Effector memory CD8-positive, alpha-beta T cell (primary cell): ENCODE data around the gene SIL1.
A peak's percentile ranks its signal among the peaks of the same experiment; 100 is the strongest.
"Not testable (repeated sequence)": the region's sequence is repeated elsewhere in the genome, so short reads cannot be mapped to it uniquely, and the experiment has no call there.

ENCODE experiments used
- ATAC-seq: fragments of 150-1000 bp; cut with Tn5 transposase; replicated peaks from 2 replicates; pipeline ENCODE4 v1.10.0; 2021; ENCODE audit warnings: mild to moderate bottlenecking, moderate library complexity
- DNase-seq, 3 experiments: peaks; one replicate each; pipeline ENCODE4 v3.0.0; 2021
- H3K27ac Mint-ChIP-seq, 2 donors: one replicate each; pipeline ENCODE4 v1.8.0; 2022; ENCODE audit warnings: mild to moderate bottlenecking in 2 of 2, mixed read lengths in 2 of 2, moderate library complexity in 2 of 2
- H3K27me3 Mint-ChIP-seq, 2 donors: one replicate each; pipeline ENCODE4 v1.8.0; 2022; ENCODE audit warnings: mixed read lengths in 2 of 2
- H3K36me3 Mint-ChIP-seq: one replicate; pipeline ENCODE4 v1.8.0; 2022; ENCODE audit warnings: mild to moderate bottlenecking, moderate library complexity, mixed read lengths; ENCODE audit not compliant: insufficient read depth
- H3K4me1 Mint-ChIP-seq, 2 donors: one replicate each; pipeline ENCODE4 v1.8.0; 2022; ENCODE audit warnings: low read depth in 2 of 2, mixed read lengths in 2 of 2
- H3K4me3 Mint-ChIP-seq, 2 donors: one replicate each; pipeline ENCODE4 v1.8.0; 2022; ENCODE audit warnings: mild to moderate bottlenecking in 2 of 2, mixed read lengths in 2 of 2, moderate library complexity in 2 of 2
- H3K9me3 Mint-ChIP-seq, 2 donors: one replicate each; pipeline ENCODE4 v1.8.0; 2022; ENCODE audit warnings: mixed read lengths in 2 of 2

SIL1 gene

GRCh38 chr5:139014726-139015125, 183.4 kb downstream of the SIL1 start:
- ATAC-seq (no peak), DNase-seq (no peak)
- Mint-ChIP-seq H3K4me1 (peaks cover 3 to 5% of the 10 kb centered on the region in 2 donors), H3K4me3 (no peak overlapping the region), H3K27me3 (no peaks in the 10 kb centered on the region), H3K9me3 (no peaks in the 10 kb centered on the region), H3K36me3 (peaks cover 5% of the 10 kb centered on the region), H3K27ac (no peak overlapping the region)

DNA sequence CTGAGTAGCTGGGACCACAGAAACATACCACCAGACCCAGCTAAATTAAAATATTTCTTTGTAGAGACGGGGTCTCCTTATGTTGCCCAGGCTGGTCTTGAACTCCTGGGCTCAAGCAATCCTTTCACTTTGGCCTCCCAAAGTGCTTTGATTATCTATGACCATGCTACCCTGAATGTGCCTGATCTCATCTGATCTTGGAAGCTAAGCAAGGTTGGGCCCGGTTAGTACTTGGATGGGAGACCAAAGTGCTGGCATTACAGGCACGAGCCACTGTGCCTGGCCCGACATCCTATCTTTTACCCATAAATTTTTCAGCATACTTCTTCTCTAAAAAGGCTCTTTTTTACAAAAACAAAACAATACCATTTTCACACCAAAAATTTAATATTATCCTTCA, 186.0 kb downstream of the SIL1 start:
- no peak for ATAC-seq
- H3K4me1 Mint-ChIP-seq, result peaks cover 3 to 5% of the 10 kb centered on the region in 2 donors
- H3K36me3 Mint-ChIP-seq, result peaks cover 5% of the 10 kb centered on the region
- peak overlapping the region in 1 of 2 donors; percentile 38 for H3K27ac Mint-ChIP-seq
- no peak for DNase-seq
- H3K9me3 Mint-ChIP-seq, result no peaks in the 10 kb centered on the region
- H3K4me3 Mint-ChIP-seq, result peak overlapping the region; percentile 0 to 31
- H3K27me3 Mint-ChIP-seq, result no peaks in the 10 kb centered on the region

- DNase-seq, H3K27me3 Mint-ChIP-seq, H3K9me3 Mint-ChIP-seq, ATAC-seq, H3K4me1 Mint-ChIP-seq, H3K36me3 Mint-ChIP-seq, H3K27ac Mint-ChIP-seq: not testable (repeated sequence)
- peak overlapping the region in 1 of 2 donors; percentile 36 for H3K4me3 Mint-ChIP-seq
These were observed 187.0 kb downstream of the SIL1 start for GRCh38 chr5:139011156-139011555.

DNA sequence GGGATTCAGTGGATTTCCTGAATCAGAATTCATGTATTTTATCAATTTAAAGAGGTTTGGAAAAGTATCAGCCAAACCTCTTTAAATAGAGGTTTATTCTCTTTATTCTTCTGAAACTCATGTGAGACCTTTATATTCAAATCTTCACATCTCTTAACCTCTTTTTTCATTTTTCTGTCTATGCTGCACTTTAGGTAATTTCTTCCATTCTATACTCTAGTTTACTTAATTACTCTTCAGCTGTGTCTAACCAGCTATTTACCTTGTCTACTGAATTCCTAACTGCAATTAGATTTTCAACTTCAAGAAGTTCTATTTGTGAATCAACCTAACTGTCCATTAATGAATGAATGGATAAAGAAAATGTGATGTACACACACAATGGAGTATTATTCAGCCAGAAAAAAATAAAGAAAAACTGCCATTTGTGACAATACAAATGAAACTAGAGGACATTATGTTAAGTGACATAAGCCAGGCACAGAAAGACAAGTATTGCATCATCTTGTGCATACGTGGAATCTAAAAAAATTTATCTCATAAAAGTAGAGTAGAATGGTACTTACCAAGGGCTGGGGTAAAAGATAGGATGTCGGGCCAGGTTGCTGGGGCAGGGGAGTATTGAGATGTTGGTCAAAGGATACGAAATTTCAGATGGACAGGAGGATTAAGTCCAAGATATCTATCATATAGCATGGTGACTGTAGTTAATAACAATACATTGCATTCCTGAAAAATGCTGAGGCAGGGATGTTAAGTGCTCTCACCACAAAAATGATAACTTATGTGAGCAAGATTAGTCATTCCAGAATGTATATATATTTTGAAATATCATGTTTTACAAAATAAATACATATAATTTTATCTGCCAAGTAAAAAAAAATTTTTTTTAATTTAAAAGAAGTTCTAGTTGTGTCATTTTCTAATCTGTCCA, 193.5 kb downstream of the SIL1 start:
- ATAC-seq, result no peak
- Mint-ChIP-seq H3K4me3 (no peak overlapping the region), H3K27me3 (no peaks in the 10 kb centered on the region), H3K27ac (no peak overlapping the region), H3K36me3 (peaks cover 3% of the 10 kb centered on the region), H3K4me1 (no peaks in the 10 kb centered on the region), H3K9me3 (no peaks in the 10 kb centered on the region)
- no peak for DNase-seq

DNA sequence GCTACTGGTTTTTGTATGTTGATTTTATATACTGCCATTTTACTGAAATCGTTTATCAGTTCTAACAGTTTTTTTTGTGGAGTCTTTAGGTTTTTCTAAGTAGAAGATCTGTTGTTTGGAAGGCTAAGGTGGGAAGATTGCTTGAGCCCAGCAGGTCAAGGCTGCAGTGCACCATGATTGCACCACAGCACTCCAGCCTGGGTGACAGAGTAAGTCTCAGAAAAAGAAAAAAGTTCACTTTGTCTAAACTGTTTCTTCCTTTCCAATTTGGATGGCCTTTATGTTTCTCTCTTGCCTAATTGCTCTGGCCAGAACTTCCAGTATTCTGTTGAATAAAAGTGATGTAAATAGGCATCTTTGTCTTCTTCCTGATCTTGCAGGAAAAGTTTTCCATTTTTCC, 198.5 kb downstream of the SIL1 start:
- Mint-ChIP-seq H3K27me3 (no peaks in the 10 kb centered on the region), H3K4me1 (no peaks in the 10 kb centered on the region), H3K36me3 (peaks cover 3% of the 10 kb centered on the region), H3K27ac (no peak overlapping the region), H3K4me3 (no peak overlapping the region), H3K9me3 (no peaks in the 10 kb centered on the region)
- DNase-seq (no peak), ATAC-seq (no peak)

DNA sequence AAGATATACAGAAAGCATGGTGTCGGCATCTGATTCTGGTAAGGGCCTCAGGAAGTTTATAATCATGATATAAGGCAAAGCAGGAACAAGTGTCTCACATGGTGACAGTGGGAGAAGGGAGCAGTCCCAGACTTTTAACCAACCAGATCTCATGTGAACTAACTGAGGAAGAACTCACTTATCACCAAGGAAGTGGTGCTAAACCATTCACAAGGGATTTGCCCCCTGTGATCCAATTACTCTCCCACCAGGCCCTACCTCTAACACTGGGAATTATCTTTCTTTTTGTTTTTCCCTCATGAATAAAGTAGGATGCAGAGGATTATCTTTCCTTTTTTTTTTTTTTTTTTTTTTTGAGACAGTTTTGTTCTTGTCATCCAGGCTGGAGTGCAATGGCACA, 199.6 kb downstream of the SIL1 start:
- no peaks in the 10 kb centered on the region for H3K4me1 Mint-ChIP-seq
- no peak overlapping the region for H3K27ac Mint-ChIP-seq
- no peaks in the 10 kb centered on the region for H3K27me3 Mint-ChIP-seq
- H3K4me3 Mint-ChIP-seq, result no peak overlapping the region
- DNase-seq (no peak), ATAC-seq (no peak)
- H3K9me3 Mint-ChIP-seq, result no peaks in the 10 kb centered on the region
- peaks cover 3% of the 10 kb centered on the region for H3K36me3 Mint-ChIP-seq

DNA sequence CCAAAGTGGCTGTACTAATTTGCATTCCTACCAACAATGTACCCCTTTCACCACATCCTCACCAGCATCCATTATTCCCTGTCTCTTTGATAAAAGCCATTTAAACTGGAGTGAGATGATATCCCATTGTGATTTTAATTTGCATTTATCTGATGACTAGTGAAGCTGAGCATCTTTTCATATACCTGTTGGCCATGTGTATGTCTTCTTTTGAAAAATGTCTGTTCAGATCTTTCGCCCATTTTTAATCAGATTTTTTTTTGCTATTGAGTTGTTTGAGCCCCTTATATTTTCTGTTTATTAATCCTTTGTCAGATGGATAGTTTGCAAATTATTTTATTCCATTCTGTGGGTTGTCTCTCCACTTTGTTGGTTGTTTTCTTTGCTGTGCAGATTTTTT, 202.0 kb downstream of the SIL1 start:
- no peak for DNase-seq
- H3K36me3 Mint-ChIP-seq, result no peaks in the 10 kb centered on the region
- no peak for ATAC-seq
- no peak overlapping the region for H3K27ac Mint-ChIP-seq
- no peaks in the 10 kb centered on the region for H3K9me3 Mint-ChIP-seq
- H3K4me3 Mint-ChIP-seq, result no peak overlapping the region
- no peaks in the 10 kb centered on the region for H3K27me3 Mint-ChIP-seq
- no peaks in the 10 kb centered on the region for H3K4me1 Mint-ChIP-seq

DNA sequence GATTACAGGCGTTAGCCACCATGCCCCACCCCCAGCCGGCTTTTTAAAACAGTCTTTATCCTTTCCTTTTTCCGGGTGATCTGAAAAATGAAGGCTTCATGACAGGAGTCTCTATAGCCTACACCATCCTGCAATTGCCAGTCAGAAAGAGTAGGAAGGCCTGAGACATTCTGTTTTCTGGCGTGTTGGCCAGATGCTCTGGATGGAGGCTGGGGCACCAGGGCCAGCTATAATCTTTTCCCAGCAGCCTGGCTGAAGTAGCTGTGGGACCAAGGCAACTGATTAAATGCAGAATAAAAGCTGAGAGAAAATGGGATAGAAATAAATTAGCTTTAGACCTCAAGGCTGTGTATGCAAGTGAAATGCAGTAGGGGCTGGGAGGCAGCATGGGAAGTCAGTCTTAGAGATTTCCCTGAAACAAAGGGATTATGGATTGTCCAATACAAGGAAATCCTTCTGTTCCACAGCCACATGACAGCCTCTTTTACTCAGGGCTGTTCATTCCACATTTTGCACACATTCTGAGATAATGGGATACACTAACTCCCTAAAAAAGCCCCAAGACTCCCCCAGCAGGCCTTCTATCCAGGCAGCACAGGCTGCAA, 207.1 kb downstream of the SIL1 start:
- H3K9me3 Mint-ChIP-seq, result no peaks in the 10 kb centered on the region
- H3K36me3 Mint-ChIP-seq, result no peaks in the 10 kb centered on the region
- H3K4me3 Mint-ChIP-seq, result no peak overlapping the region
- no peak overlapping the region for H3K27ac Mint-ChIP-seq
- no peaks in the 10 kb centered on the region for H3K4me1 Mint-ChIP-seq
- H3K27me3 Mint-ChIP-seq, result no peaks in the 10 kb centered on the region
- DNase-seq (no peak), ATAC-seq (no peak)

DNA sequence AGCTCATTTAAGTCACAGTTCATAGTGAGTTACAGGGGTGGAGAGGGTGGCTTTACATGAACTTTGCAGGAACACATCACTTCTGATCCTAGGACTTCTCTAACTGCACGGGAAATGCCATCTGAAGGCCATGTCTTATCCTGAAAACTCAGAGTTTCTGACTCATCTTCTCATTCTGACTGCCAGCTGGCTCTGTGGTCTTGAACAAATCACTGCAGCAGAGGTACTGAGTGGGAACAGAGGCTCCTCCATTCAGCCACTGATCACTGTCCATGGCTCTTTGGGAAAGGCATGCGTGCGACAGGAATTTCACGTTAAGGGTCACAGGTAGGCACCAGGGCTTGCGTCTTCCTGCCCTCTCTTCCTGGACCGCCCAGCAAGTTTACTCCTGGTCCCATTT, 208.4 kb downstream of the SIL1 start:
- Mint-ChIP-seq H3K36me3 (no peaks in the 10 kb centered on the region), H3K27ac (no peak overlapping the region), H3K4me3 (no peak overlapping the region), H3K9me3 (no peaks in the 10 kb centered on the region), H3K27me3 (no peaks in the 10 kb centered on the region), H3K4me1 (peaks cover 0 to 4% of the 10 kb centered on the region in 2 donors)
- ATAC-seq (no peak), DNase-seq (no peak)

GRCh38 chr5:138986186-138986800, 211.9 kb downstream of the SIL1 start:
- no peaks in the 10 kb centered on the region for H3K9me3 Mint-ChIP-seq
- peaks cover 3% of the 10 kb centered on the region for H3K36me3 Mint-ChIP-seq
- no peaks in the 10 kb centered on the region for H3K27me3 Mint-ChIP-seq
- DNase-seq (no peak), ATAC-seq (no peak)
- H3K4me1 Mint-ChIP-seq, result peaks cover 15 to 17% of the 10 kb centered on the region in 2 donors
- no peak overlapping the region for H3K4me3 Mint-ChIP-seq
- H3K27ac Mint-ChIP-seq, result no peak overlapping the region

GRCh38 chr5:138985683-138986082, 212.5 kb downstream of the SIL1 start:
- Mint-ChIP-seq H3K9me3 (no peaks in the 10 kb centered on the region), H3K27ac (no peak overlapping the region), H3K4me1 (peaks cover 21 to 22% of the 10 kb centered on the region in 2 donors), H3K4me3 (no peak overlapping the region), H3K36me3 (peaks cover 3% of the 10 kb centered on the region), H3K27me3 (no peaks in the 10 kb centered on the region)
- DNase-seq, result no peak
- no peak for ATAC-seq

- H3K4me3 Mint-ChIP-seq, result no peak overlapping the region
- DNase-seq, result no peak
- H3K36me3 Mint-ChIP-seq, result peaks cover 3% of the 10 kb centered on the region
- peaks cover 25 to 26% of the 10 kb centered on the region in 2 donors for H3K4me1 Mint-ChIP-seq
- no peak overlapping the region for H3K27ac Mint-ChIP-seq
- ATAC-seq, result no peak
- no peaks in the 10 kb centered on the region for H3K27me3 Mint-ChIP-seq
- no peaks in the 10 kb centered on the region for H3K9me3 Mint-ChIP-seq
These were observed 212.9 kb downstream of the SIL1 start for GRCh38 chr5:138985256-138985655.

DNA sequence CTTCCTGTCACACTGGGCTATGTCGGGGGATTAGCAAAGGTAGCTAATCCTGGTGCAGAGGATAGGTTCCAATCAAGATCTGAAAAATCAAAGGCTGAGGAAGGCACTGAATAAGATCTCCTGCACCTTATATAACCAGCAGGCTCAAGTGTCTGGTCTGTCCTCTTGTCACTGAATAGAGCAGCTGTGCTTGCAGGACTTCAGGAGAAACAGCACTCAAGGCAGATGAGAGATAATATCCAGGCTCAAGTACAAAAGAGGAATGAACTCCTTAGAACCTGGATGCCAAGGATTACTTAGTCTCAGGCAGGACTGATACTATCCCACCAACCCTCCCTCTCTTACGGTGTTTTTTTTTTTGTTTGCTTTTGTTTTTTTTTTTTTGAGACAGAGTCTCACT, 214.2 kb downstream of the SIL1 start:
- Mint-ChIP-seq H3K27ac (no peak overlapping the region), H3K4me1 (peaks cover 34 to 36% of the 10 kb centered on the region in 2 donors), H3K9me3 (no peaks in the 10 kb centered on the region), H3K27me3 (no peaks in the 10 kb centered on the region), H3K4me3 (no peak overlapping the region), H3K36me3 (peaks cover 3% of the 10 kb centered on the region)
- ATAC-seq (no peak), DNase-seq (no peak)

DNA sequence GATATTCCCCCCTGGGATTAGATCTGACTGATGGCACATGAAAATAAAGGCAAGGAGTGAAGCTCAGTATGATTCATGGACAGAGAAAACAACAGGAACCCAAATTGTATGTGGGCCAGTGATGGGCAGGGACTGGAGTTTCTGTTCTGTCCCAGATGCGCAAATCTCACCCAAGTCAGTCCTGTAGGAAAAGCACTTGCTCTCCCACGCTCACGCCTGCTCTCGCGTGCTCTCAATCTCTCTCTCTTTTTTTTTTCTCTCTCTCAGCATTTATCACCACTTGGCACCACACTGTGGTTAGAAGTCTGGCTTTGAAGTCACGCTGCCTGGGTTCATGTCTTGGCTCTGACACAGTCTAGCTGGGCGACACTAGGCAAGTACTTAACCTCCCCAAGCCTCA, 216.6 kb downstream of the SIL1 start:
- peaks cover 34 to 36% of the 10 kb centered on the region in 2 donors for H3K4me1 Mint-ChIP-seq

More for the DNA sequence above, 216.6 kb downstream of the SIL1 start:
- Mint-ChIP-seq H3K27ac (peak overlapping the region in 1 of 2 donors; percentile 69), H3K36me3 (peaks cover 3% of the 10 kb centered on the region), H3K9me3 (no peaks in the 10 kb centered on the region), H3K4me3 (peak overlapping the region; percentile 22 to 43), H3K27me3 (no peaks in the 10 kb centered on the region)
- DNase-seq (peak in 1 of 3 experiments; percentile 10), ATAC-seq (peak; percentile 61)
